NOMO-1 treated with DMSO at 0.1 percent for 48 hours (cell line): ENCODE measurements around the gene DDX56.
"Not testable (repeated sequence)": the region's sequence is repeated elsewhere in the genome, so short reads cannot be mapped to it uniquely, and the experiment has no call there.

ENCODE experiments used
- DNase-seq: peaks from one replicate; lab custom pipeline; 2025; ENCODE audit not compliant: unreplicated experiment; lab: John Stamatoyannopoulos, UW

The DDX56 gene

GRCh38 chr7:44597181-44597580 is 23.5 kb upstream of the DDX56 start:
- DNase-seq: not testable (repeated sequence)

GRCh38 chr7:44595934-44596635 is 22.4 kb upstream of the DDX56 start:
- no peak for DNase-seq

- DNase-seq: no peak
Observed at GRCh38 chr7:44590910-44591309, 17.2 kb upstream of the DDX56 start.

GRCh38 chr7:44587843-44588711 is 14.4 kb upstream of the DDX56 start:
- DNase-seq: peak; percentile 73

GRCh38 chr7:44583146-44583865 is 9.6 kb upstream of the DDX56 start:
- no peak for DNase-seq

- DNase-seq: peak; percentile 99
Observed at GRCh38 chr7:44581879-44582603, 8.3 kb upstream of the DDX56 start, which contains the start of gene TMED4. TMED4 (minus strand) TSS chr7:44582231; CDS start chr7:44582206, 25 bp downstream.

GRCh38 chr7:44580945-44581878 is 7.5 kb upstream of the DDX56 start:
- DNase-seq: peak; percentile 21

GRCh38 chr7:44576228-44576627 is 2.5 kb upstream of the DDX56 start:
- no peak for DNase-seq

GRCh38 chr7:44575054-44575453 is 1.3 kb upstream of the DDX56 start:
- DNase-seq: no peak

- DNase-seq: no peak
Observed at GRCh38 chr7:44574287-44574872, 672 bp upstream of the DDX56 start.

- DNase-seq: no peak
Observed at GRCh38 chr7:44572771-44573170, 937 bp downstream of the DDX56 start.

GRCh38 chr7:44569959-44570358 is 3.7 kb downstream of the DDX56 start:
- DNase-seq: no peak

- no peak for DNase-seq
Observed at GRCh38 chr7:44568771-44569560, 4.7 kb downstream of the DDX56 start.

- DNase-seq: no peak
Observed at GRCh38 chr7:44567884-44568283, 5.8 kb downstream of the DDX56 start.

- no peak for DNase-seq
Observed at GRCh38 chr7:44566680-44567079, 7.0 kb downstream of the DDX56 start.

- DNase-seq: no peak
Observed at GRCh38 chr7:44565795-44566559, 7.7 kb downstream of the DDX56 start.

- peak; percentile 41 for DNase-seq
Observed at GRCh38 chr7:44565097-44565794, 8.5 kb downstream of the DDX56 start.
